GM23338 (cell line): ENCODE measurements around the gene GSTM5.
"Not testable (repeated sequence)": the region's sequence is repeated elsewhere in the genome, so short reads cannot be mapped to it uniquely, and the experiment has no call there.

Source experiments
- CREB1 ChIP-seq: fragments of 250-450 bp; sonication (Bioruptor Pico); IDR thresholded peaks from 2 replicates; pipeline ENCODE4 v1.5.0; 2020; ENCODE audit warnings: low read depth, mild to moderate bottlenecking, moderate library complexity
- CTCF ChIP-seq, 2 experiments: fragments of 200-600 bp in 1 of 2; sonication (generic) in 1 of 2; conservative IDR thresholded peaks; 2 replicates each; pipeline versions ENCODE4 v1.5.1 to v1.6.1; 2016 to 2017; ENCODE audit warnings: antibody characterized with exemption in 2 of 2, low read depth in 2 of 2, mild to moderate bottlenecking in 2 of 2, moderate library complexity in 1 of 2
- EZH2 ChIP-seq: fragments of 200-600 bp; sonication (generic); IDR thresholded peaks from one replicate; pipeline ENCODE4 v1.8.0; 2017; ENCODE audit warnings: antibody characterized with exemption, mild to moderate bottlenecking, low read depth; ENCODE audit not compliant: unreplicated experiment
- POLR2AphosphoS5 ChIP-seq: IDR thresholded peaks from 2 replicates; pipeline ENCODE4 v1.6.1; 2016; ENCODE audit warnings: antibody characterized with exemption, low read depth

GRCh38 chr1:109711593-109712320 lies at the start of gene GSTM5:
- not testable (repeated sequence) for TF ChIP-seq CTCF (conservative IDR thresholded peaks at IDR 0.05; ENCODE audit: low read depth in 2 of 2); EZH2; CREB1 (CRISPR knock-in tag)
- TF ChIP-seq POLR2AphosphoS5: peak; percentile 55; the same call in 1 of the 2 replicates
